Calu3 (cell line): ENCODE data around the gene UCP3. TPM values are rescaled to one million over a fixed set of nuclear protein-coding genes. Genes with fewer than 3 reads are reported as not detected.
A peak's percentile ranks its signal among the peaks of the same experiment; 100 is the strongest.
"Not testable (repeated sequence)": the region's sequence is repeated elsewhere in the genome, so short reads cannot be mapped to it uniquely, and the experiment has no call there.

ENCODE experiments used
- BruUV-seq: library from RNA; stranded (reverse); fragments of 400-500 nt; replicated peaks from 2 replicates; lab custom pipeline; 2021; lab: Mats Ljungman, UMichigan
- CTCF ChIA-PET: fragments of 300-600 bp; sonication (Branson Sonifier 250); formaldehyde crosslinking; loops from one replicate; lab custom pipeline; 2022; ENCODE audit warnings: antibody characterized with exemption; lab: Charles Lee
- DNase-seq: peaks from one replicate; pipeline ENCODE4 v3.0.0; 2022
- H3K27ac Mint-ChIP-seq: one replicate; pipeline ENCODE4 v1.8.0; 2022; ENCODE audit warnings: mixed read lengths; ENCODE audit not compliant: unreplicated experiment
- H3K27me3 Mint-ChIP-seq: one replicate; pipeline ENCODE4 v1.8.0; 2022; ENCODE audit warnings: mixed read lengths; ENCODE audit not compliant: unreplicated experiment
- H3K36me3 Mint-ChIP-seq: one replicate; pipeline ENCODE4 v1.8.0; 2022; ENCODE audit warnings: mild to moderate bottlenecking, moderate library complexity, mixed read lengths; ENCODE audit not compliant: insufficient read depth, unreplicated experiment
- H3K4me1 Mint-ChIP-seq: one replicate; pipeline ENCODE4 v1.8.0; 2022; ENCODE audit warnings: mild to moderate bottlenecking, low read depth, mixed read lengths; ENCODE audit not compliant: unreplicated experiment
- H3K4me3 Mint-ChIP-seq: one replicate; pipeline ENCODE4 v1.8.0; 2022; ENCODE audit warnings: mild to moderate bottlenecking, low read depth, moderate library complexity, mixed read lengths; ENCODE audit not compliant: unreplicated experiment
- H3K9me3 Mint-ChIP-seq: one replicate; pipeline ENCODE4 v1.8.0; 2022; ENCODE audit warnings: low read depth, mixed read lengths; ENCODE audit not compliant: unreplicated experiment
- CTCF ChIP-seq: fragments of 200-600 bp; IDR thresholded peaks from one replicate; pipeline ENCODE4 v1.8.0; 2022; ENCODE audit warnings: antibody characterized with exemption; ENCODE audit not compliant: unreplicated experiment
- intact Hi-C: fragments of 100-400 bp; cut with micrococcal nuclease; formaldehyde crosslinking; loops from one replicate; pipeline ENCODE4 v1.10.0; 2022; ENCODE audit not compliant: unreplicated experiment
- total RNA-seq: library from RNA; stranded (reverse); gene quantifications from 2 replicates; pipeline ENCODE4 v1.2.3, GENCODE V29; 2022

The UCP3 gene
- total RNA-seq, 1 experiment from 2014 or later: 1.9 TPM

GRCh38 chr11:73990730-73991129 lies 18.2 kb downstream of the UCP3 start:
- H3K4me1 Mint-ChIP-seq: no peaks in the 10 kb centered on the region
- no peak for TF ChIP-seq CTCF
- H3K27me3 Mint-ChIP-seq: no peaks in the 10 kb centered on the region
- H3K4me3 Mint-ChIP-seq: no peak overlapping the region
- no peak for DNase-seq
- H3K27ac Mint-ChIP-seq: no peak overlapping the region
- no peaks in the 10 kb centered on the region for H3K36me3 Mint-ChIP-seq
- intact Hi-C loops: no loop called here
- no peaks in the 10 kb centered on the region for H3K9me3 Mint-ChIP-seq
- no TSS peak for BruUV-seq
- CTCF ChIA-PET: no interaction called here

GRCh38 chr11:73989156-73989555 lies 19.7 kb downstream of the UCP3 start:
- no peak for DNase-seq
- no peak overlapping the region for H3K27ac Mint-ChIP-seq
- H3K27me3 Mint-ChIP-seq: no peaks in the 10 kb centered on the region
- H3K4me1 Mint-ChIP-seq: peaks cover under 1% of the 10 kb centered on the region
- CTCF ChIA-PET: no interaction called here
- BruUV-seq: no TSS peak
- no peak overlapping the region for H3K4me3 Mint-ChIP-seq
- no peaks in the 10 kb centered on the region for H3K36me3 Mint-ChIP-seq
- no peaks in the 10 kb centered on the region for H3K9me3 Mint-ChIP-seq
- TF ChIP-seq CTCF: no peak
- intact Hi-C loops: no loop called here

GRCh38 chr11:73988227-73988626 lies 20.7 kb downstream of the UCP3 start:
- peaks cover 9% of the 10 kb centered on the region for H3K4me1 Mint-ChIP-seq
- intact Hi-C loops: no loop called here
- no peaks in the 10 kb centered on the region for H3K9me3 Mint-ChIP-seq
- no peaks in the 10 kb centered on the region for H3K27me3 Mint-ChIP-seq
- H3K4me3 Mint-ChIP-seq: no peak overlapping the region
- no TSS peak for BruUV-seq
- DNase-seq: no peak
- TF ChIP-seq CTCF: no peak
- CTCF ChIA-PET: interaction anchor here (0.6 kb wide), 1 partner anchor 27 kb away, joined by 3 read pairs; no protein-coding TSS in a partner anchor
- no peak overlapping the region for H3K27ac Mint-ChIP-seq
- H3K36me3 Mint-ChIP-seq: peaks cover 4% of the 10 kb centered on the region

GRCh38 chr11:73985661-73986060 lies 23.2 kb downstream of the UCP3 start:
- peaks cover 26% of the 10 kb centered on the region for H3K4me1 Mint-ChIP-seq
- H3K27me3 Mint-ChIP-seq, intact Hi-C loops, BruUV-seq, H3K9me3 Mint-ChIP-seq, CTCF ChIA-PET, DNase-seq, H3K27ac Mint-ChIP-seq, H3K4me3 Mint-ChIP-seq: not testable (repeated sequence)
- peaks cover 22% of the 10 kb centered on the region for H3K36me3 Mint-ChIP-seq

- intact Hi-C loops: no loop called here
Observed at GRCh38 chr11:73983741-73984538, 24.9 kb downstream of the UCP3 start.

More at GRCh38 chr11:73983741-73984538, 24.9 kb downstream of the UCP3 start:
- Mint-ChIP-seq H3K4me3 (peak overlapping the region; percentile 99), H3K27me3 (no peaks in the 10 kb centered on the region), H3K4me1 (peaks cover 26% of the 10 kb centered on the region), H3K9me3 (no peaks in the 10 kb centered on the region), H3K36me3 (peaks cover 28% of the 10 kb centered on the region), H3K27ac (peak overlapping the region; percentile 95)
- TF ChIP-seq CTCF: no peak
- TSS peak; percentile 91 for BruUV-seq
- DNase-seq: no peak
- CTCF ChIA-PET: interaction anchor here (0.5 kb wide), 1 partner anchor 70 kb away, joined by 6 read pairs; no protein-coding TSS in a partner anchor
